SK-N-SH treated with all-trans-retinoic acid at 6 μM for 48 hours (cell line): Measurements from ENCODE around the gene FRMD4B.

Experiments used
- ATAC-seq: fragments of 200-7000 bp; cut with Tn5 transposase; 3 replicates; pipeline ENCODE4 v1.9.1; 2020; ENCODE audit warnings: mild to moderate bottlenecking, moderate library complexity
- ARNTL ChIP-seq: fragments of 450-650 bp; formaldehyde crosslinking; IDR thresholded peaks from 2 replicates; pipeline ENCODE4 v1.5.0; 2020; ENCODE audit warnings: low read depth, mild to moderate bottlenecking, moderate library complexity, borderline replicate concordance
- BACH2 ChIP-seq: fragments of 250-450 bp; sonication (Bioruptor Pico); IDR thresholded peaks from 2 replicates; pipeline ENCODE4 v1.9.0; 2021; ENCODE audit warnings: mild to moderate bottlenecking, borderline replicate concordance
- CREB5 ChIP-seq: fragments of 250-450 bp; sonication (Bioruptor Pico); IDR thresholded peaks from 2 replicates; pipeline ENCODE4 v1.5.1; 2020; ENCODE audit warnings: low read depth, mild to moderate bottlenecking, moderate library complexity
- CSDC2 ChIP-seq: fragments of 250-450 bp; sonication (Bioruptor Pico); IDR thresholded peaks from 2 replicates; pipeline ENCODE4 v1.5.0; 2020; ENCODE audit warnings: mild to moderate bottlenecking, moderate library complexity
- ESRRG ChIP-seq: fragments of 250-450 bp; sonication (Bioruptor Pico); IDR thresholded peaks from 2 replicates; pipeline ENCODE4 v1.6.1; 2021; ENCODE audit warnings: mild to moderate bottlenecking
- GLIS3 ChIP-seq: fragments of 250-450 bp; sonication (Bioruptor Pico); IDR thresholded peaks from 2 replicates; pipeline ENCODE4 v1.5.0; 2020; ENCODE audit warnings: mild to moderate bottlenecking, moderate library complexity
- ISL1 ChIP-seq: fragments of 250-450 bp; sonication (Bioruptor Pico); IDR thresholded peaks from 2 replicates; pipeline ENCODE4 v2.1.2; 2022; ENCODE audit warnings: mild to moderate bottlenecking, moderate library complexity
- OSR1 ChIP-seq: fragments of 250-450 bp; sonication (Bioruptor Pico); IDR thresholded peaks from 2 replicates; pipeline ENCODE4 v1.8.0; 2022; ENCODE audit warnings: moderate library complexity, mild to moderate bottlenecking, inconsistent platforms
- PATZ1 ChIP-seq: fragments of 250-450 bp; sonication (Bioruptor Pico); IDR thresholded peaks from 2 replicates; pipeline ENCODE4 v1.8.0; 2020; ENCODE audit warnings: mild to moderate bottlenecking, moderate library complexity, borderline replicate concordance
- POU6F1 ChIP-seq: fragments of 250-450 bp; sonication (Bioruptor Pico); IDR thresholded peaks from 2 replicates; pipeline ENCODE4 v1.8.0; 2021; ENCODE audit warnings: low read depth, mild to moderate bottlenecking, moderate library complexity, borderline replicate concordance
- PPARA ChIP-seq: fragments of 250-450 bp; sonication (Bioruptor Pico); IDR thresholded peaks from 2 replicates; pipeline ENCODE4 v1.5.0; 2020; ENCODE audit warnings: mild to moderate bottlenecking, borderline replicate concordance
- RARB ChIP-seq: fragments of 250-450 bp; sonication (Bioruptor Pico); IDR thresholded peaks from 2 replicates; pipeline ENCODE4 v1.8.0; 2021; ENCODE audit warnings: mild to moderate bottlenecking, moderate library complexity
- SNAI2 ChIP-seq: fragments of 250-450 bp; sonication (Bioruptor Pico); IDR thresholded peaks from 2 replicates; pipeline ENCODE4 v1.5.0; 2020; ENCODE audit warnings: mild to moderate bottlenecking, moderate library complexity
- TCF4 ChIP-seq: fragments of 250-450 bp; sonication (Bioruptor Pico); IDR thresholded peaks from 2 replicates; pipeline ENCODE4 v1.8.0; 2021; ENCODE audit warnings: mild to moderate bottlenecking, moderate library complexity, borderline replicate concordance
- TOX ChIP-seq: fragments of 250-450 bp; sonication (Bioruptor Pico); IDR thresholded peaks from 2 replicates; pipeline ENCODE4 v1.8.0; 2021; ENCODE audit warnings: mild to moderate bottlenecking, moderate library complexity, borderline replicate concordance
- TSHZ2 ChIP-seq: fragments of 250-450 bp; sonication (Bioruptor Pico); IDR thresholded peaks from 2 replicates; pipeline ENCODE4 v1.5.0; 2020; ENCODE audit warnings: mild to moderate bottlenecking, moderate library complexity
- ZC3H10 ChIP-seq: fragments of 250-450 bp; sonication (Bioruptor Pico); IDR thresholded peaks from 2 replicates; pipeline ENCODE4 v1.5.1; 2021; ENCODE audit warnings: mild to moderate bottlenecking, moderate library complexity
- ZFP3 ChIP-seq: fragments of 250-450 bp; sonication (Bioruptor Pico); IDR thresholded peaks from 2 replicates; pipeline ENCODE4 v1.5.0; 2020; ENCODE audit warnings: mild to moderate bottlenecking, moderate library complexity
- ZFP30 ChIP-seq: fragments of 450-650 bp; formaldehyde crosslinking; IDR thresholded peaks from 2 replicates; pipeline ENCODE4 v1.5.0; 2022; ENCODE audit warnings: mild to moderate bottlenecking, moderate library complexity
- ZNF565 ChIP-seq: fragments of 450-650 bp; formaldehyde crosslinking; conservative IDR thresholded peaks from 2 replicates; pipeline ENCODE4 v1.5.0; 2020; ENCODE audit warnings: low read depth, mild to moderate bottlenecking, moderate library complexity
- ZNF70 ChIP-seq: fragments of 450-650 bp; formaldehyde crosslinking; IDR thresholded peaks from 2 replicates; pipeline ENCODE4 v1.5.0; 2020; ENCODE audit warnings: mild to moderate bottlenecking, moderate library complexity
- ZNF8 ChIP-seq: fragments of 450-650 bp; formaldehyde crosslinking; IDR thresholded peaks from 2 replicates; pipeline ENCODE4 v1.5.0; 2020; ENCODE audit warnings: mild to moderate bottlenecking, moderate library complexity

The FRMD4B gene

GRCh38 chr3:69259125-69259524 is 126.8 kb downstream of the FRMD4B start:
- no peak for TF ChIP-seq ESRRG (CRISPR knock-in tag)
- no peak for TF ChIP-seq ZNF8
- no peak for TF ChIP-seq GLIS3 (CRISPR knock-in tag)
- no peak for TF ChIP-seq POU6F1 (CRISPR knock-in tag)
- TF ChIP-seq ISL1 (CRISPR knock-in tag) = no peak
- no peak for TF ChIP-seq RARB
- no peak for TF ChIP-seq CSDC2 (CRISPR knock-in tag)
- no peak for TF ChIP-seq CREB5
- TF ChIP-seq ZC3H10 (CRISPR knock-in tag) = no peak
- TF ChIP-seq OSR1 (CRISPR knock-in tag) = no peak
- no peak for TF ChIP-seq ZNF70 (CRISPR knock-in tag)
- no peak for ATAC-seq

GRCh38 chr3:69255928-69256327 is 130.0 kb downstream of the FRMD4B start:
- ATAC-seq = no peak

More at GRCh38 chr3:69255928-69256327, 130.0 kb downstream of the FRMD4B start:
- no peak for TF ChIP-seq SNAI2 (CRISPR knock-in tag)
- TF ChIP-seq ISL1 (CRISPR knock-in tag) = no peak
- no peak for TF ChIP-seq OSR1 (CRISPR knock-in tag)
- no peak for TF ChIP-seq ZNF565 (CRISPR knock-in tag)
- TF ChIP-seq BACH2 (CRISPR knock-in tag) = no peak
- no peak for TF ChIP-seq GLIS3 (CRISPR knock-in tag)
- TF ChIP-seq ZNF8 = no peak
- TF ChIP-seq CREB5 = no peak
- TF ChIP-seq ZNF70 (CRISPR knock-in tag) = no peak
- TF ChIP-seq TOX (CRISPR knock-in tag) = no peak
- TF ChIP-seq TSHZ2 (CRISPR knock-in tag) = no peak
- no peak for TF ChIP-seq PPARA (CRISPR knock-in tag)
- no peak for TF ChIP-seq TCF4 (CRISPR knock-in tag)
- no peak for TF ChIP-seq POU6F1 (CRISPR knock-in tag)
- TF ChIP-seq ARNTL (CRISPR knock-in tag) = no peak
- no peak for TF ChIP-seq ZFP30 (CRISPR knock-in tag)
- no peak for TF ChIP-seq ZC3H10 (CRISPR knock-in tag)
- no peak for TF ChIP-seq PATZ1 (CRISPR knock-in tag)
- no peak for TF ChIP-seq RARB
- no peak for TF ChIP-seq ZFP3 (CRISPR knock-in tag)
